Measurements from ENCODE around the gene ZFP82. TPM values are rescaled to one million over a fixed set of nuclear protein-coding genes. Genes with fewer than 3 reads are reported as not detected.

The ZFP82 gene
- total and polyA plus RNA-seq, 2 donors (not counting 3 experiments of a cell fraction or from before 2014, with no cell fraction given), result 1.8 to 3.9 TPM

- Histone ChIP-seq H3K27ac (ENCODE audit: insufficient read depth, low read depth, low read length) (no peak overlapping the region), H3K79me2 (ENCODE audit: control insufficient read depth, insufficient read depth, low read length) (no peaks in the 10 kb centered on the region), H4K20me1 (replicated peaks; ENCODE audit: control insufficient read depth, extremely low read depth, insufficient read depth, low read length) (no peaks in the 10 kb centered on the region), H2AFZ (ENCODE audit: low read depth, low read length) (no peak overlapping the region), H3K4me2 (ENCODE audit: insufficient read depth, low read length) (no peak overlapping the region), H3K9ac (replicated peaks; ENCODE audit: extremely low read depth, insufficient read depth, low read length) (no peak overlapping the region), H3K4me1 (ENCODE audit: control insufficient read depth, extremely low read depth, insufficient read depth, low read length) (no peaks in the 10 kb centered on the region), H3K9me3 (replicated peaks; ENCODE audit: control insufficient read depth, insufficient read depth, low read length) (peaks cover 3% of the 10 kb centered on the region), H3K27me3 (ENCODE audit: control insufficient read depth in 2 of 2, insufficient read depth in 2 of 2, low read length in 2 of 2) (no peaks in the 10 kb centered on the region), H3K36me3 (ENCODE audit: control insufficient read depth in 2 of 2, extremely low read depth in 1 of 2, insufficient read depth in 2 of 2, low read length in 2 of 2) (no peaks in the 10 kb centered on the region), H3K9me1 (replicated peaks; ENCODE audit: control insufficient read depth, extremely low read depth, insufficient read depth, low read length) (no peaks in the 10 kb centered on the region), H3K4me3 (replicated peaks in 1 of 3; ENCODE audit: insufficient read depth in 1 of 3, low read depth in 1 of 3, low read length in 3 of 3) (no peak overlapping the region)
- intact Hi-C loops (cut with micrococcal nuclease) (no loop called here), dilution Hi-C loops (cut with MboI; ENCODE audit: extremely low pct_ligation_motif_present, low sequenced_read_pairs) (no loop called here)
- no peak for FAIRE-seq
- ChIA-PET CTCF (no interaction called here), POLR2A (no interaction called here)
- no peak for TF ChIP-seq MAX (IDR thresholded peaks at IDR 0.05; ENCODE audit: insufficient read depth, insufficient read length)
- TF ChIP-seq CTCF (IDR thresholded peaks at IDR 0.05; ENCODE audit: extremely low read depth in 1 of 2, insufficient read depth in 1 of 2, low read depth in 1 of 2, low read length in 2 of 2), result no peak
- no peak for TF ChIP-seq MYC (IDR thresholded peaks at IDR 0.05; ENCODE audit: low read depth, low read length)
- TF ChIP-seq EZH2 (IDR thresholded peaks at IDR 0.05; ENCODE audit: borderline replicate concordance, low read depth, low read length, severe bottlenecking), result no peak
- TF ChIP-seq POLR2A (IDR thresholded peaks at IDR 0.05; ENCODE audit: low read depth, low read length), result no peak
- TF ChIP-seq JUN (IDR thresholded peaks at IDR 0.05; ENCODE audit: borderline replicate concordance, insufficient read depth, insufficient read length, low read depth), result no peak
- no peak for TF ChIP-seq FOS (IDR thresholded peaks at IDR 0.05; ENCODE audit: borderline replicate concordance, insufficient read depth, low read length)
- TF ChIP-seq GATA2 (IDR thresholded peaks at IDR 0.05; ENCODE audit: insufficient read depth, insufficient read length, low read depth, low read length), result no peak
- TF ChIP-seq POLR2AphosphoS5 (IDR thresholded peaks at IDR 0.05; ENCODE audit: insufficient read depth, low read depth, low read length), result no peak
- DNase-seq (ENCODE audit: low read depth, low spot score), result no peak
- BruUV-seq (replicated peaks), result no TSS peak
Measured at GRCh38 chr19:36441339-36441738, 22.9 kb upstream of the ZFP82 start.

Data from endothelial cell of umbilical vein (primary cell).